Fibroblast of skin of right quadriceps (primary cell): Measurements from ENCODE around the gene BCKDHB.
"Not testable (repeated sequence)": the region's sequence is repeated elsewhere in the genome, so short reads cannot be mapped to it uniquely, and the experiment has no call there.

Source experiments
- DNase-seq: peaks from one replicate; pipeline ENCODE4 v3.0.0-alpha.2; 2013

The BCKDHB gene

DNA sequence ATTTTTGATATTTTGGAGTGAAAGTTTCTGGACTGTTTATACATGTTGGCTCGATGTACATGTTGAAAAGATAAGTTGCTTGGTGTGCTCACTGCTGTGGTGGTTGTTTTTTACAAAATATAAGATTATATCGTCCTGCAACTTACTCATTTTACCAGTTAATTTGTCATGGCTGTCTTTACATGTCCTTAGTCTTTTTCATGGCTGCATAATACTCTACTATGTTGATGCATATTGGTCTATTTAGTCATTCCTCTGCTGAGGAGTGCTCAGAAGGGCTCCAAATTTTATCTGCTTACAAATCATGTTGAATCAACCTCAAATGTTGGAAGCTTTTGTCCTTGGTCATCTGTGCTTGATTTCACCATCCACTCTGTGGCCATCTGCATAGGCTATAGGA lies 164.6 kb downstream of the BCKDHB start:
- DNase-seq = no peak

DNA sequence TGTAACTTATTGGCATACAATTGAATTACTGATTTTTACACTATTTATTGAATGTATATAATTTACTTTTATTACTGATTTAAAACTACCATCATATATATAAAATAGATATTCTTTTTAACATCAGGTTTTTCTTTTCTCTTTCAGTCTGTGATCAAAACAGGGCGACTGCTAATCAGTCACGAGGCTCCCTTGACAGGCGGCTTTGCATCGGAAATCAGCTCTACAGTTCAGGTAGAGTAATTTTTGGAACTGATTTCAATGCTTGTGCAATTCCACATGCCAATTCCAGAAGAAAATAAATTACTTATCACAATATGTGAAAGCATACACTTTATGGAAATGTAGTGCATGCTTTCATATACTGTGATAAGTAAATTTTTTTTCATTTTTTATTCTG lies 166.5 kb downstream of the BCKDHB start:
- DNase-seq = no peak

GRCh38 chr6:80276861-80277260 lies 170.4 kb downstream of the BCKDHB start:
- DNase-seq = peak; percentile 50

DNA sequence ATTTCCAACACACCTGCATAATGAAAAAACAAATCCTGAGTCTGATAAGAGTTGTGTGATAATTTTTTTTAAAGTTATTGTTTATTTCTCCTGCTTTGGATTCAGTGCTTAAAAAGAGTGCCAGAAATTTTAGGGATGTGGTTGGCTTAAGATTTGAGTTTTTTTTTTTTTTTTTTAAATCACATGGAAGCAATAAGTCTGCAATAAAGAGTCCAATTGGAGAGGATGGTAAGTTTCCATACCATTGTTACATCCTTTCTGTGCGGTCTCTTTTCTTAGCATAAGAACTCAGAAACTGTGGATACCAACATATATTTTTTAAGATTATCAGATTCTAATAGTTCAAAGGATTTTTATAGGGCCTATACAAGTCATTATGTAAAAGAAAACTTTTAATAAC lies 171.0 kb downstream of the BCKDHB start:
- no peak for DNase-seq

- peak; percentile 63 for DNase-seq
These were observed 174.0 kb downstream of the BCKDHB start for GRCh38 chr6:80280262-80281010.

- DNase-seq = peak; percentile 31
These were observed 176.6 kb downstream of the BCKDHB start for GRCh38 chr6:80282913-80283554.

GRCh38 chr6:80287112-80287511 lies 180.6 kb downstream of the BCKDHB start:
- DNase-seq = no peak

GRCh38 chr6:80287607-80288006 lies 181.1 kb downstream of the BCKDHB start:
- no peak for DNase-seq

GRCh38 chr6:80289727-80290126 lies 183.3 kb downstream of the BCKDHB start:
- DNase-seq = no peak

GRCh38 chr6:80294531-80294930 lies 188.1 kb downstream of the BCKDHB start:
- DNase-seq = not testable (repeated sequence)

DNA sequence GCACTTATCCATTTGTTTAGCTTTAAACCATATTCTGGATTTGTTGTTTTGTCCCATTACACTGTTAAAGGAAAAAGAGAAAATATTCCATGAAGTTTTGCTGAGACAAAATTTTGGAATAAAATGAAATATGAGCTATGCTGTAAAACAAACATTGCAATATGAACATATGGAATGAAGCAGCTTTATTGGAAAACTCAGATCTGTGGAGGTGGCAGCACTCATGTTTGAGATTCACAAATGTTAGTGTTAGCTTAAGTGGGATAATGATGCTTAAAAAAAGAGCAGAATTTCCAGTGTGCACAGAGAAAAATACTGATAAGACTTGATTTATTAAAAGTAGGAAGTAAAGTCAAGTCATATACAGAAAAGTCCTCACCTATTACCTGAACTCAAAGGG lies 196.2 kb downstream of the BCKDHB start:
- DNase-seq = no peak

DNA sequence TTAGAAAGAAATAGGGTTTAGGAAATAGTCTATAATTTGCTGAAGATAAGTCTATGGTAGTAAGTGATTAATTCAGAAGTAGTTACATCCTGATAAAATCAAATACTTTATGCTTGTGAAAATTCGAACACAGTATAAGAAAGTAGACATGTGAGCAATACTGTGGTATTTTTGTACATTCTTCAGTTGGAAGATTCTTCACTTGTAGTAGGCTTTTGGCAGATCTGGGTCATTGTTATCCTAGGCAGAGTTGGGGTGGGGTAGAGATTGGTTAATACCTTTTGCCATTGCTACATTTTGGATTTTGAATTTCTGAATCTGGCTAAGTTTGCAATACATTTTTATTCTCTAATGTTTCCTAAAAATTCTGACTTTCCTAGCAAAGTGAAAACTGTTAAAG lies 197.5 kb downstream of the BCKDHB start:
- DNase-seq = peak; percentile 42

GRCh38 chr6:80314531-80314930 lies 208.1 kb downstream of the BCKDHB start:
- no peak for DNase-seq

DNA sequence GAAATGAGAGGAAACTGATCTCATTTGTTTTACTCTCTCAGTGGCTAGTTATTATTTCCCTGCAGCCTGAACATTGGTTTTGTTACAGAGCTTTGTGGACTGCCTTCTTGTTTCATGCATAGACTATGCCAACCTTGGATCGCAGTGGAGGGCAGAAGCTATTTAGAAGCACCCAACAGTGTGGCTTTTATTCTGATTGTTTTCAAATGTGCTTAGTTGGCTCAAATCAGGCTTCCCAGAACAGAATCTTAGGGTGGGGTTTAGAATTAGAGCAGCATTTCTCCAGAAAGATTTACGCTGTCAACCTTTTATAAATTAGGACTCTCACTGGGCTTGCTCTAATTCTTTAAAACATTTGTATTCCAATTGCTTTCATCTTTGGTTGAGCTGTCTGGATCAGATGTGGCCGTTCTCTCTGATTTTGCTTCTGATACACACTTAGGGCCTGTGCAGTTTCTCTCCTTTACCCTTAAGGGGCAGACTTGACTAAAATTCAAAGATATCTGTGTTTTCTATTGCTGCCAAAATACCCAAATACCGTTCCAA lies 210.3 kb downstream of the BCKDHB start:
- DNase-seq = peak; percentile 65

DNA sequence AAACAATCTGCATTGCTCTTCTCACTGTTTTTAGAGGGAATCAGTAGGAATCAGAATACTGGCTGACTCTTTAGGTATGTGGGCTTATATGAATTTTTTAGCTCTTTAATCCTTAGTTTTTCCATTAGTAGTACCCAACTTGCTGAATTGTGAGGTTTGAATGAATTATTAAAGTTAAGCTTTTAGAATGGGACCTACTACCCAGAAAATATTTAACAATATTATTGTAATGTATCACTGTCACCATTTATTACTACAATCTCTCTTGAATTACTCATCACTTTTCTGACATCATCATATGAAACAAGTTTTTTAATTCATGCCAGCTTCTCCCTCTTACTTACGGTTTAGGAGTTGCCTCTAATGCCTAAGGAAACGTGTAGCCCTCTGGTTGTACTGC lies 212.7 kb downstream of the BCKDHB start:
- DNase-seq = peak; percentile 79

- peak; percentile 29 for DNase-seq
These were observed 214.5 kb downstream of the BCKDHB start for GRCh38 chr6:80321011-80321410.

DNA sequence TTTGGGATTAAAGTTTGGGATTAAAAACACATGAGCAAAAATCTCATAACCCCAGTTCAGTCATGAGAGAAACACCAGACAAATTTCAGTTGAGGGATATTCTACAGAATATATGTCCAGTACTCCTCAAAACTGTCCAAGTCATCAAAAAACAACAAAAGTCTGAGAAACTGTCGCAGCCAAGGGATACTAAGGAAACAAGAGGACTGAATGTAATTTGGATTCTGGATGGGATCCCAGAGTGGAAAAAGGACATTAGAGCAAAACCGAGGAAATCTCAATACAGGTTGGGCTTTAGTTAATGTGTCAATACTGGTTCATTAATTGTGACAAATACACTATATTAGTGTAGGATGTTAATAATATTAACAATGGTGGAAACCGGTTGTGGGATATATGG lies 219.3 kb downstream of the BCKDHB start:
- peak; percentile 25 for DNase-seq

GRCh38 chr6:80328652-80329051 lies 222.2 kb downstream of the BCKDHB start:
- no peak for DNase-seq

GRCh38 chr6:80329496-80329895 lies 223.0 kb downstream of the BCKDHB start:
- DNase-seq = no peak

GRCh38 chr6:80330961-80331360 lies 224.5 kb downstream of the BCKDHB start:
- DNase-seq = no peak

DNA sequence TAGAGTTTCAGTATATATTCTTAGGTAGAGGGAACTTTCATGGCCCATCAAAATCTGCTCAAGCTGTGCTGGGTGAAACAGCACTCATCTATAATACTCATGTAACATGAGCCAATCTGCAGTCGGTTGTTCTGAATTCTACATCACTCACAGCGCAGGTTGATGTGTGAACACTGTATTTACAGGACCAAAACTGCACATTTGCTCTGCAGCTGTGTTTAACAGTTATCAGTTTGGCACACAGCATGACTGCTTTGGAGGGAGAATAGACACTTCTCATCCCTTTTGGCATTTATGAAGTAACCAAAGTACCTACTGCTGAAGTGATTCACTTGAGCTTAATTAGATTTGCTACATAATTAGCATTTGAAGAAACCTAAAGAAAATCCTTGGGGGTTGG lies 225.1 kb downstream of the BCKDHB start:
- peak; percentile 41 for DNase-seq

- DNase-seq = no peak
These were observed 225.5 kb downstream of the BCKDHB start for GRCh38 chr6:80331974-80332373.

- DNase-seq = no peak
These were observed 226.9 kb downstream of the BCKDHB start for GRCh38 chr6:80333342-80333741.

GRCh38 chr6:80335121-80335531 lies 228.7 kb downstream of the BCKDHB start:
- peak; percentile 62 for DNase-seq
